ENCODE results near the gene SSBP2. TPM values are rescaled to one million over a fixed set of nuclear protein-coding genes. Genes with fewer than 3 reads are reported as not detected.

Gene SSBP2
- total and polyA plus RNA-seq, 4 donors, result 36.2 to 92.0 (median 67.3) TPM

- intact Hi-C loops (cut with DNase I), result no loop called here
- H3K27me3 ChIP-seq (ENCODE audit: control insufficient read depth in 1 of 2, insufficient read depth in 2 of 2, low read length in 1 of 2), result no peaks in the 10 kb centered on the region
- H3K4me3 ChIP-seq (ENCODE audit: low read length in 2 of 2), result no peak overlapping the region
- ATAC-seq (ENCODE audit: low FRiP score) (no peak), DNase-seq (no peak)
- no peak overlapping the region for H3K27ac ChIP-seq (ENCODE audit: low read depth in 1 of 2, low read length in 2 of 2)
- H3K36me3 ChIP-seq (ENCODE audit: control insufficient read depth in 1 of 2, insufficient read depth in 2 of 2, low read length in 1 of 2), result no peaks in the 10 kb centered on the region
- H3K4me1 ChIP-seq (ENCODE audit: control insufficient read depth in 1 of 2, insufficient read depth in 2 of 2, low read length in 2 of 2), result no peaks in the 10 kb centered on the region
- H3K9me3 ChIP-seq (ENCODE audit: control insufficient read depth, low read length), result no peaks in the 10 kb centered on the region
Observed at GRCh38 chr5:81545911-81546310, 205.0 kb downstream of the SSBP2 start.

- Histone ChIP-seq H3K27ac (ENCODE audit: low read depth in 1 of 2, low read length in 2 of 2) (no peak overlapping the region), H3K4me1 (ENCODE audit: control insufficient read depth in 1 of 2, insufficient read depth in 2 of 2, low read length in 2 of 2) (no peaks in the 10 kb centered on the region), H3K36me3 (ENCODE audit: control insufficient read depth in 1 of 2, insufficient read depth in 2 of 2, low read length in 1 of 2) (no peaks in the 10 kb centered on the region), H3K27me3 (ENCODE audit: control insufficient read depth in 1 of 2, insufficient read depth in 2 of 2, low read length in 1 of 2) (no peaks in the 10 kb centered on the region), H3K9me3 (ENCODE audit: control insufficient read depth, low read length) (no peaks in the 10 kb centered on the region), H3K4me3 (ENCODE audit: low read length in 2 of 2) (no peak overlapping the region)
- intact Hi-C loops (cut with DNase I), result no loop called here
- ATAC-seq (ENCODE audit: low FRiP score), result no peak
- no peak for DNase-seq
- 99 to 100% methylated on average over 1 of the region's 1 CpG for WGBS, 2 donors
Observed at GRCh38 chr5:81544351-81545018, 206.4 kb downstream of the SSBP2 start.

DNA sequence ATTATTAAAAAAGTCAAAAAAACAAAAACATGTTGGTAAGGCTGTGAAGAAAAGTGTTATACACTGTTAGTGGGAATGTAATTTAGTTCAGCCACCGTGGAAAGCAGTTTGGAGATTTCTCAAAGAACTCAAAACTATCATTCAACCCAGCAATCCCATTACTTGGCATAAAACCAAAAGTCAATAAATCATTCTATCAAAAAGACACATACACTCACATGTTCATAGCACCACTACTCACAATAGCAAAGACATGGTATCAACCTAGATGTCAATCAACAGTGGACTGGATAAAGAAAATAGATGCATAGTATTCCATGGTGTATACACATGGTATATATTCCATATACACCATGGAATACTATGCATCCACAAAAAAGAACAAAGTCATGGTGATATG lies 208.7 kb downstream of the SSBP2 start:
- Histone ChIP-seq H3K9me3 (ENCODE audit: control insufficient read depth, low read length) (no peaks in the 10 kb centered on the region), H3K4me3 (ENCODE audit: low read length in 2 of 2) (no peak overlapping the region), H3K36me3 (ENCODE audit: control insufficient read depth in 1 of 2, insufficient read depth in 2 of 2, low read length in 1 of 2) (no peaks in the 10 kb centered on the region), H3K27ac (ENCODE audit: low read depth in 1 of 2, low read length in 2 of 2) (no peak overlapping the region), H3K4me1 (ENCODE audit: control insufficient read depth in 1 of 2, insufficient read depth in 2 of 2, low read length in 2 of 2) (peaks cover 0 to 2% of the 10 kb centered on the region in 2 donors), H3K27me3 (ENCODE audit: control insufficient read depth in 1 of 2, insufficient read depth in 2 of 2, low read length in 1 of 2) (no peaks in the 10 kb centered on the region)
- WGBS, 2 donors, result 70% methylated on average over 1 of the region's 1 CpG
- DNase-seq, result no peak
- no peak for ATAC-seq (ENCODE audit: low FRiP score)
- intact Hi-C loops (cut with DNase I), result no loop called here

- no peak overlapping the region for H3K27ac ChIP-seq (ENCODE audit: low read depth in 1 of 2, low read length in 2 of 2)
- H3K4me3 ChIP-seq (ENCODE audit: low read length in 2 of 2), result no peak overlapping the region
- ATAC-seq (ENCODE audit: low FRiP score) (no peak), DNase-seq (no peak)
- H3K36me3 ChIP-seq (ENCODE audit: control insufficient read depth in 1 of 2, insufficient read depth in 2 of 2, low read length in 1 of 2), result no peaks in the 10 kb centered on the region
- intact Hi-C loops (cut with DNase I), result no loop called here
- 37 to 40% methylated on average over 4 of the region's 4 CpGs for WGBS, 2 donors
- no peaks in the 10 kb centered on the region for H3K9me3 ChIP-seq (ENCODE audit: control insufficient read depth, low read length)
- H3K4me1 ChIP-seq (ENCODE audit: control insufficient read depth in 1 of 2, insufficient read depth in 2 of 2, low read length in 2 of 2), result peaks cover 0 to 2% of the 10 kb centered on the region in 2 donors
- no peaks in the 10 kb centered on the region for H3K27me3 ChIP-seq (ENCODE audit: control insufficient read depth in 1 of 2, insufficient read depth in 2 of 2, low read length in 1 of 2)
Observed at GRCh38 chr5:81537905-81538547, 212.9 kb downstream of the SSBP2 start.

- H3K9me3 ChIP-seq (ENCODE audit: control insufficient read depth, low read length), result no peaks in the 10 kb centered on the region
- H3K4me1 ChIP-seq (ENCODE audit: control insufficient read depth in 1 of 2, insufficient read depth in 2 of 2, low read length in 2 of 2), result peaks cover 0 to 2% of the 10 kb centered on the region in 2 donors
- H3K36me3 ChIP-seq (ENCODE audit: control insufficient read depth in 1 of 2, insufficient read depth in 2 of 2, low read length in 1 of 2), result no peaks in the 10 kb centered on the region
- ATAC-seq (ENCODE audit: low FRiP score) (no peak), DNase-seq (no peak)
- intact Hi-C loops (cut with DNase I), result no loop called here
- no peak overlapping the region for H3K4me3 ChIP-seq (ENCODE audit: low read length in 2 of 2)
- 92 to 93% methylated on average over 1 of the region's 1 CpG for WGBS, 2 donors
- no peaks in the 10 kb centered on the region for H3K27me3 ChIP-seq (ENCODE audit: control insufficient read depth in 1 of 2, insufficient read depth in 2 of 2, low read length in 1 of 2)
- H3K27ac ChIP-seq (ENCODE audit: low read depth in 1 of 2, low read length in 2 of 2), result no peak overlapping the region
Observed at GRCh38 chr5:81534441-81534840, 216.5 kb downstream of the SSBP2 start.

GRCh38 chr5:81533629-81534405 lies 217.1 kb downstream of the SSBP2 start:
- no peak for DNase-seq
- no peak for ATAC-seq (ENCODE audit: low FRiP score)
- WGBS, 2 donors, result 67 to 68% methylated on average over 2 of the region's 2 CpGs
- Histone ChIP-seq H3K4me3 (ENCODE audit: low read length in 2 of 2) (no peak overlapping the region), H3K27ac (ENCODE audit: low read depth in 1 of 2, low read length in 2 of 2) (no peak overlapping the region), H3K27me3 (ENCODE audit: control insufficient read depth in 1 of 2, insufficient read depth in 2 of 2, low read length in 1 of 2) (no peaks in the 10 kb centered on the region), H3K4me1 (ENCODE audit: control insufficient read depth in 1 of 2, insufficient read depth in 2 of 2, low read length in 2 of 2) (peaks cover 0 to 2% of the 10 kb centered on the region in 2 donors), H3K9me3 (ENCODE audit: control insufficient read depth, low read length) (no peaks in the 10 kb centered on the region), H3K36me3 (ENCODE audit: control insufficient read depth in 1 of 2, insufficient read depth in 2 of 2, low read length in 1 of 2) (no peaks in the 10 kb centered on the region)
- intact Hi-C loops (cut with DNase I), result no loop called here

- intact Hi-C loops (cut with DNase I), result no loop called here
- DNase-seq, result no peak
- no peaks in the 10 kb centered on the region for H3K9me3 ChIP-seq (ENCODE audit: control insufficient read depth, low read length)
- H3K27me3 ChIP-seq (ENCODE audit: control insufficient read depth in 1 of 2, insufficient read depth in 2 of 2, low read length in 1 of 2), result no peaks in the 10 kb centered on the region
- no peaks in the 10 kb centered on the region for H3K4me1 ChIP-seq (ENCODE audit: control insufficient read depth in 1 of 2, insufficient read depth in 2 of 2, low read length in 2 of 2)
- no peak overlapping the region for H3K4me3 ChIP-seq (ENCODE audit: low read length in 2 of 2)
- 97 to 100% methylated on average over 1 of the region's 1 CpG for WGBS, 2 donors
- no peak for ATAC-seq (ENCODE audit: low FRiP score)
- no peaks in the 10 kb centered on the region for H3K36me3 ChIP-seq (ENCODE audit: control insufficient read depth in 1 of 2, insufficient read depth in 2 of 2, low read length in 1 of 2)
- no peak overlapping the region for H3K27ac ChIP-seq (ENCODE audit: low read depth in 1 of 2, low read length in 2 of 2)
Observed at GRCh38 chr5:81530919-81531318, 220.0 kb downstream of the SSBP2 start.

DNA sequence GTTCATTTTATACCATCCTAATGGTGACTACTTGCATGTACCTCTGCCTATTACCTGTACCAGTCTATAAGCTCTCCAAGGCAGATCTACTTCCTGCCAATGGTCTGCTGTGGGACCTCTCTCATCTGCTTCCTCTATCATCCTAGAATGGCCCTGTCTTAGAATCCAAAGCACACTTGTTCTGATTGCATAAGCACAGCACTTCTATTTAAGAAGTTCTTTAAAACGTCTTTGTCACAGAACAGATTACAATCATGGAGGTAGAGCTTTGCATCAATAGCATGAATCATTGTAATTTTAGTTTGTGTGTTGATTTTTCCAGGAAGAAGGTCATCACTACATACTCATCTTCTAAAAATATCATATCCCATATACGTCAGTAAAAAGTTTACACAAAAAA lies 225.2 kb downstream of the SSBP2 start:
- 44 to 60% methylated on average over 2 of the region's 2 CpGs for WGBS, 2 donors
- DNase-seq (no peak), ATAC-seq (ENCODE audit: low FRiP score) (no peak)
- Histone ChIP-seq H3K27me3 (ENCODE audit: control insufficient read depth in 1 of 2, insufficient read depth in 2 of 2, low read length in 1 of 2) (no peaks in the 10 kb centered on the region), H3K4me3 (ENCODE audit: low read length in 2 of 2) (no peak overlapping the region), H3K27ac (ENCODE audit: low read depth in 1 of 2, low read length in 2 of 2) (no peak overlapping the region), H3K9me3 (ENCODE audit: control insufficient read depth, low read length) (no peaks in the 10 kb centered on the region), H3K4me1 (ENCODE audit: control insufficient read depth in 1 of 2, insufficient read depth in 2 of 2, low read length in 2 of 2) (no peaks in the 10 kb centered on the region), H3K36me3 (ENCODE audit: control insufficient read depth in 1 of 2, insufficient read depth in 2 of 2, low read length in 1 of 2) (no peaks in the 10 kb centered on the region)
- intact Hi-C loops (cut with DNase I), result no loop called here

DNA sequence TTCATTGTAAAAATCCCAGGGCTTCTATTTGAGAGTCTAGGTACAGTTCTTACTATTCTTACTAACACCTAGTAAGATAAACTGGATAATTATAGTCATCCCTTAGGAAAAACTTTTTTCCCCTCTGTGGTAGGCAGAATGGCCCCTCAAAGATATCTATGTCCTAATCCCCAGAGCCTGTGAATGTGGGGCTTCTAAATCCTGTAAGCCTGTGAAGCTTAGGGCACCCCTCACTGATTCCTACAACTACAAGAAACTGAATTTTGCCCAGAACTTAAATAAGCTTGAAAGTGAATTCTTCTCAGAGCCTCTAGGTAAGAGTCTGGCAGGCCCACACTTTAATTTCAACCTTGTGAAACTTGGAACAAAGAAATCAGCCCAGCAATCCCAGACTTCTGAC lies 226.9 kb downstream of the SSBP2 start:
- no peak for DNase-seq
- H3K36me3 ChIP-seq (ENCODE audit: control insufficient read depth in 1 of 2, insufficient read depth in 2 of 2, low read length in 1 of 2), result no peaks in the 10 kb centered on the region
- intact Hi-C loops (cut with DNase I), result no loop called here
- H3K4me1 ChIP-seq (ENCODE audit: control insufficient read depth in 1 of 2, insufficient read depth in 2 of 2, low read length in 2 of 2), result no peaks in the 10 kb centered on the region
- no peak overlapping the region for H3K27ac ChIP-seq (ENCODE audit: low read depth in 1 of 2, low read length in 2 of 2)
- H3K4me3 ChIP-seq (ENCODE audit: low read length in 2 of 2), result no peak overlapping the region
- H3K9me3 ChIP-seq (ENCODE audit: control insufficient read depth, low read length), result no peaks in the 10 kb centered on the region
- no peaks in the 10 kb centered on the region for H3K27me3 ChIP-seq (ENCODE audit: control insufficient read depth in 1 of 2, insufficient read depth in 2 of 2, low read length in 1 of 2)
- no peak for ATAC-seq (ENCODE audit: low FRiP score)
